GM18858 (cell line): ENCODE results near the gene CSE1L.
"Not testable (repeated sequence)": the region's sequence is repeated elsewhere in the genome, so short reads cannot be mapped to it uniquely, and the experiment has no call there.

Experiments
- ATAC-seq: cut with Tn5 transposase; IDR thresholded peaks from one replicate; pipeline ENCODE4 v1.9.1; 2021; ENCODE audit not compliant: unreplicated experiment

The CSE1L gene

GRCh38 chr20:49122920-49123319, 76.8 kb downstream of the CSE1L start:
- no peak for ATAC-seq

GRCh38 chr20:49123982-49124381, 77.9 kb downstream of the CSE1L start:
- no peak for ATAC-seq

- no peak for ATAC-seq
Measured at GRCh38 chr20:49132995-49133478, 86.9 kb downstream of the CSE1L start.

- no peak for ATAC-seq
Measured at GRCh38 chr20:49133571-49133970, 87.5 kb downstream of the CSE1L start.

GRCh38 chr20:49134797-49135196, 88.7 kb downstream of the CSE1L start:
- not testable (repeated sequence) for ATAC-seq

DNA sequence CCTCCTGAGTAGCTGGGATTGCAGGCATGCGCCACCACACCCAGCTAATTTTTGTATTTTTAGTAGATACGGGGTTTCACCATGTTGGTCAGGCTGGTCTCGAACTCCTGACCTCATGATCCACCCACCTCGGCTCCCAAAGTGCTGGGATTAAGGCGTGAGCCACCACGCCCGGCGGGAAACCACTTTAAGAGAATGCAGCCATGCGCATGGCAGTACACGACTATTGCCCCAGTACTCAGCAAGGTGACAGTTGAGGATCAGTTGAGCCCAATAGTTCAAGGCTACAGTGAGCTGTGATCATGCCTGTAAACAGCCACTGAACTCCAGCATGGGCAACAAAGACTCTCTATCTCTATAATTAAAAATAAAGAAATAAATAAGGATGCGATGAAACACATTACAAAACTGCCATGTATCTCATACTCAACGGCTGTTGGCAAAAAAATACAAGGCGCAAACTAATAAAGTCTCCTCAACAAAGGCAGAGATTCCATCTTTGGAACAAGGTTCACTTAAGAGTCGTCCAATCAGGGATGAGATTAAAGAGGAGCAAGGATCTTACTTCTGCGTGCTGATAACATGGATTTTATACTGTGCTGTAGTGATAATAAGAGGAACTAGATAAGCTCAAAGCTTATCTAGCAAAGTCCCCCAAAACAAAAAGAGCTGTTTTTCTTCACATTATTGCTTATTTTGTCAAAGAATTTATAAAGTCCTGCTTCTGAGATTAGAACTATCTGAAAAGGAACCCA, 90.9 kb downstream of the CSE1L start:
- ATAC-seq: no peak

DNA sequence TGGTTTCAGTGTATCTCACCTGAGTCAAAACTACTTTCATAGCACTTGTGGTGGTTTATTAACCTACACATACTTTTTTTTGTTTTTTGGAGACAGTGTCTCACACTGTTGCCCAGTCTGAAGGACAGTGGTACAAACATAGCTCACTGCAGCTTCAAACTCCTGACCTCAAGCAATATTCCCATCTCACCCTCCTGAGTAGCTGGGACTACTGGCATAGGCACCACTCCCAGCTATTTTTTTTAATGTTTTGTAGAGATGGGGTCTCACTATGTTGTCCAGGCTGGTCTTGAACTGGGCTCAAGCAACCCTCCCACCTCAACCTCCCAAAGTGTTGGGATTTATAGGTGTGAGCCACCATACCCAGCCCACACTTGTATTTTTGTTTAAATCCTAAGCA, 92.3 kb downstream of the CSE1L start:
- no peak for ATAC-seq

DNA sequence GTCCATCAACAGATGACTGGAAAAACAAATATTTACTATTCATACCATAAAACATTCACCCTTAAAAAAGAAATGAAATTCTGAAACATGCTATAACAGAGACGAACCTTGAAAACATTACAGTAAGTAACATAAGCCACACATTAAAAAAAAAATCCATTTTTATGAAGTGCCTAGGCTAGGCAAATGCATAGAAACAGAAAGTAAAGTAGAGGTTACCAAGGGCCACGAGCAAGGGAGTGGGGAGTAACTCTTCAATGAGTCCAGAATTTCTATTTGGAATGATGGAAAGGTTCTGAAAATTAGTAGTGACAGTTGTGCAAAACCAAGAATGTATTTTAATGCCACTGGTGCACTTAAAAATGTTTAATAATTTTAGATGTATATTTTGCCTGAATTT, 94.3 kb downstream of the CSE1L start:
- ATAC-seq: no peak

- ATAC-seq: no peak
Measured at GRCh38 chr20:49140834-49141233, 94.7 kb downstream of the CSE1L start.
